Natural killer cell (primary cell): ENCODE measurements around the gene MAU2. TPM values are rescaled to one million over a fixed set of nuclear protein-coding genes. Genes with fewer than 3 reads are reported as not detected.

Experiments used
- ATAC-seq, 3 donors: fragments of 150-1000 bp in 2 of 3; fragments of 200-7000 bp in 1 of 3; cut with Tn5 transposase; 1 replicate in 1 of 3; 2 replicates in 2 of 3; pipeline ENCODE4 v1.10.0; 2021; ENCODE audit warnings: mild to moderate bottlenecking in 2 of 3, moderate library complexity in 2 of 3
- DNase-seq, 2 donors: peaks; one replicate each; pipeline versions ENCODE4 v3.0.0 to v3.0.0-alpha.2; 2013 to 2021; ENCODE audit warnings: mixed read lengths in 1 of 2
- H3K27ac ChIP-seq: one replicate; pipeline ENCODE4 v1.5.1; 2013; ENCODE audit warnings: mild to moderate bottlenecking, low read length
- H3K27me3 ChIP-seq: one replicate; pipeline ENCODE4 v1.6.1; 2013; ENCODE audit warnings: low read length; ENCODE audit not compliant: control insufficient read depth, insufficient read depth
- H3K36me3 ChIP-seq: one replicate; pipeline ENCODE4 v1.6.1; 2013; ENCODE audit warnings: low read length; ENCODE audit not compliant: control insufficient read depth, insufficient read depth
- H3K4me1 ChIP-seq: one replicate; pipeline ENCODE4 v1.6.1; 2013; ENCODE audit warnings: low read length; ENCODE audit not compliant: control insufficient read depth, insufficient read depth
- H3K4me3 ChIP-seq: one replicate; pipeline ENCODE4 v1.5.1; 2013; ENCODE audit warnings: low read length
- H3K9me3 ChIP-seq: one replicate; pipeline ENCODE4 v1.6.1; 2013; ENCODE audit warnings: low read length; ENCODE audit not compliant: control insufficient read depth, insufficient read depth
- H3K27ac Mint-ChIP-seq, 2 donors: one replicate each; pipeline ENCODE4 v1.8.0; 2022; ENCODE audit warnings: mild to moderate bottlenecking in 2 of 2, mixed read lengths in 2 of 2, moderate library complexity in 1 of 2
- H3K27me3 Mint-ChIP-seq, 2 donors: one replicate each; pipeline ENCODE4 v1.8.0; 2022; ENCODE audit warnings: low read depth in 2 of 2, mixed read lengths in 2 of 2
- H3K36me3 Mint-ChIP-seq: one replicate; pipeline ENCODE4 v1.8.0; 2022; ENCODE audit warnings: mixed read lengths
- H3K4me1 Mint-ChIP-seq, 2 donors: one replicate each; pipeline ENCODE4 v1.8.0; 2022; ENCODE audit warnings: mixed read lengths in 2 of 2
- H3K4me3 Mint-ChIP-seq: one replicate; pipeline ENCODE4 v1.8.0; 2022; ENCODE audit warnings: mild to moderate bottlenecking, moderate library complexity, mixed read lengths
- H3K9me3 Mint-ChIP-seq, 2 donors: one replicate each; pipeline ENCODE4 v1.8.0; 2022; ENCODE audit warnings: mixed read lengths in 2 of 2
- WGBS: methylation state at CpG from one replicate; pipeline ENCODE4 v1.1.7; 2013; ENCODE audit warnings: missing lambda C conversion rate; ENCODE audit not compliant: insufficient coverage; 5-methylcytosine and 5-hydroxymethylcytosine counted together
- intact Hi-C: fragments of 100-400 bp; cut with micrococcal nuclease; formaldehyde crosslinking; loops from one replicate; pipeline ENCODE4 v1.14.2; 2022
- total RNA-seq, 4 donors: library from RNA; stranded (reverse); fragments of 120-200 nt in 1 of 4; gene quantifications; one replicate each; pipeline versions ENCODE4 v1.2.3 to v1.2.4, GENCODE V29; 2013 to 2022
- TF ChIP-seq, protein P1 (sequence below): fragments of 200-600 bp; IDR thresholded peaks from one replicate; pipeline ENCODE4 v1.8.0; 2022; ENCODE audit warnings: antibody characterized with exemption

The MAU2 gene, protein sequence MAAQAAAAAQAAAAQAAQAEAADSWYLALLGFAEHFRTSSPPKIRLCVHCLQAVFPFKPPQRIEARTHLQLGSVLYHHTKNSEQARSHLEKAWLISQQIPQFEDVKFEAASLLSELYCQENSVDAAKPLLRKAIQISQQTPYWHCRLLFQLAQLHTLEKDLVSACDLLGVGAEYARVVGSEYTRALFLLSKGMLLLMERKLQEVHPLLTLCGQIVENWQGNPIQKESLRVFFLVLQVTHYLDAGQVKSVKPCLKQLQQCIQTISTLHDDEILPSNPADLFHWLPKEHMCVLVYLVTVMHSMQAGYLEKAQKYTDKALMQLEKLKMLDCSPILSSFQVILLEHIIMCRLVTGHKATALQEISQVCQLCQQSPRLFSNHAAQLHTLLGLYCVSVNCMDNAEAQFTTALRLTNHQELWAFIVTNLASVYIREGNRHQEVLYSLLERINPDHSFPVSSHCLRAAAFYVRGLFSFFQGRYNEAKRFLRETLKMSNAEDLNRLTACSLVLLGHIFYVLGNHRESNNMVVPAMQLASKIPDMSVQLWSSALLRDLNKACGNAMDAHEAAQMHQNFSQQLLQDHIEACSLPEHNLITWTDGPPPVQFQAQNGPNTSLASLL
- 100 to 1,000 TPM; 144 to 164 (median 151) TPM for total RNA-seq
- total RNA-seq (2013): 48.6 TPM

DNA sequence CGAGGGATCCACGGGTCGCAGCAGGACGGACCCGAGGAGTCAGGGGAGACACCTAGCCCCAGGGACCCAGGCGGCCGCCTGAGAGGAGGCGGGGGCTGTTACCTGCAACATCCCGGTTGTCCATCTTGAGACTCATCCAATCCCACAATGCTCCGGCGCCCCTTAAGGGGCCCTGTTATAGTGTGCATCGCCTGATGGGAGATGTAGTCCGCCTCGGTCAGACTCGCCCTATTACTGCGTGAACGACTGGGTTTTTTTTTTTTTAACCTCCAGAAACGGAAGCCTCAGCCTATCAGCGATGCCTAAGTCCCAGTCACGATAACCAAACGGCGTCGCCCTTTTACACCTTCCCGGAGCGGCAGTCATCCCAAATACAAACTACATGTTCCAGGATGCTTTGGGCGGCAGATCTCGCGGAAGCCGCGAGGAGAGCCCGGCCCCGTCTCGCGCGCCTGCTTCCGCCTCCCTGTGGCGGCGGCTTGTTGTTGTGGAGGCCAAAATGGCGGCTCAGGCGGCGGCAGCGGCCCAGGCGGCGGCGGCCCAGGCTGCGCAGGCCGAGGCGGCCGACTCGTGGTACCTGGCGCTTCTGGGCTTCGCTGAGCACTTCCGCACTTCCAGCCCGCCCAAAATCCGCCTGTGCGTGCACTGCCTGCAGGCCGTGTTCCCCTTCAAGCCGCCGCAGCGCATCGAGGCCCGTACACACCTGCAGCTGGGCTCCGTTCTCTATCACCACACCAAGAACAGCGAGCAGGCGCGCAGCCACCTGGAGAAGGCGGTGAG, at the start of gene MAU2, which contains the start of gene SUGP1:
TSS of gene MAU2 (plus strand) at position 469 of the 780 bp plus-strand sequence. CDS start at position 500, 31 bp downstream.
TSS of gene SUGP1 (minus strand) at position 149 of the 780 bp plus-strand sequence. CDS start at position 136, 13 bp downstream.
- peak within 1 kb of the TSS; percentile 90 for H3K4me3 ChIP-seq
- under 1% methylated on average over 67 of the region's 67 CpGs for whole genome bisulfite sequencing
- peak within 1 kb of the TSS; percentile 95 for H3K4me3 Mint-ChIP-seq
- H3K9me3 Mint-ChIP-seq: no peaks in the 10 kb centered on the region
- no peaks in the 10 kb centered on the region for H3K9me3 ChIP-seq
- no peaks in the 10 kb centered on the region for H3K27me3 Mint-ChIP-seq
- peak within 1 kb of the TSS; percentile 92 for H3K27ac ChIP-seq
- H3K27me3 ChIP-seq: no peaks in the 10 kb centered on the region
- intact Hi-C loops: loop anchor here (1.0 kb wide), 1 partner anchor 128 kb away; the partner anchor contains the start of genes BORCS8 and RFXANK
- ATAC-seq (peak; percentile 90 to 95 (median 91)), DNase-seq (peak; percentile 85 to 94)
- H3K36me3 ChIP-seq: peaks cover 18% of the 10 kb centered on the region
- peaks cover 26% of the 10 kb centered on the region for H3K4me1 ChIP-seq
- H3K27ac Mint-ChIP-seq: peak within 1 kb of the TSS; percentile 93 to 94
- H3K4me1 Mint-ChIP-seq: peaks cover 24 to 42% of the 10 kb centered on the region in 2 donors
- H3K36me3 Mint-ChIP-seq: peaks cover 2% of the 10 kb centered on the region
- TF ChIP-seq, protein P1, sequence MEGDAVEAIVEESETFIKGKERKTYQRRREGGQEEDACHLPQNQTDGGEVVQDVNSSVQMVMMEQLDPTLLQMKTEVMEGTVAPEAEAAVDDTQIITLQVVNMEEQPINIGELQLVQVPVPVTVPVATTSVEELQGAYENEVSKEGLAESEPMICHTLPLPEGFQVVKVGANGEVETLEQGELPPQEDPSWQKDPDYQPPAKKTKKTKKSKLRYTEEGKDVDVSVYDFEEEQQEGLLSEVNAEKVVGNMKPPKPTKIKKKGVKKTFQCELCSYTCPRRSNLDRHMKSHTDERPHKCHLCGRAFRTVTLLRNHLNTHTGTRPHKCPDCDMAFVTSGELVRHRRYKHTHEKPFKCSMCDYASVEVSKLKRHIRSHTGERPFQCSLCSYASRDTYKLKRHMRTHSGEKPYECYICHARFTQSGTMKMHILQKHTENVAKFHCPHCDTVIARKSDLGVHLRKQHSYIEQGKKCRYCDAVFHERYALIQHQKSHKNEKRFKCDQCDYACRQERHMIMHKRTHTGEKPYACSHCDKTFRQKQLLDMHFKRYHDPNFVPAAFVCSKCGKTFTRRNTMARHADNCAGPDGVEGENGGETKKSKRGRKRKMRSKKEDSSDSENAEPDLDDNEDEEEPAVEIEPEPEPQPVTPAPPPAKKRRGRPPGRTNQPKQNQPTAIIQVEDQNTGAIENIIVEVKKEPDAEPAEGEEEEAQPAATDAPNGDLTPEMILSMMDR: peak; percentile 25

DNA sequence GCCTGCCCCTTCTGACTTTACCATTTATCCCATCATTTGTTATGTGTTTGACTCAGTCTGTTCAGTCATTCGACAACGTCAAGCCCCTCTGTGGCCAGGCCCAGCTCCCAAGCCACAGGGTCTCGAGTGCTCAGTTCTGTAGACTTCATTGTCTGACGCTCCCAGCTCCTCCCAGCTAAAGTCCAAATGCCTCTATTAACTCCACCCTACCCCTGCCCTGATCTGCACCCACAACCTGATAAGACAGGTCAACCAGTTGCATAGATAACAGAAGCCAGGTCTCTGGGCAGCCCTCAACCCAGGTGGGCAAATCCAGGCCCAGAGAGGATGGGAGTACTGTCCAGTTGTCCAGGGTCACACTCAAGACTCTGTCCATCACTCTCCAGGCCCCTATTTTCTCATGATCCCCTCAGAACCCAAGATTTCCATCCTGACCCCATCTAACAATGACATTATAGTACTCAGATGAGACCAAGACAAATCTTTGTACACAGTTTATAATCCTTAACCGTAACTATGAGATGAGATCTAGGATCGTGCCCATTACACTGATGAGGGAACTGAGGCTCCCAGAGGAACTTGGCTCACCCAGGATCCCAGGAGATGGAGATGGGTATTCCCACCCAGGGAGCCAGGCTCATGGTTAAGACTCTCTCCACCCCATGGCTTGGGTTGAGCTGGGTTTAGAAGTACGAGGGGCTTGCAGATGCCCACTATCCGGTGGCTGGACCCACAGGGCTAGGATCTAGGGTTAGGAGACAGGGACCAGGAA, 48.6 kb upstream of the MAU2 start:
- no peaks in the 10 kb centered on the region for H3K36me3 Mint-ChIP-seq
- intact Hi-C loops: no loop called here
- no peaks in the 10 kb centered on the region for H3K9me3 Mint-ChIP-seq
- H3K4me1 ChIP-seq: peaks cover 3% of the 10 kb centered on the region
- H3K36me3 ChIP-seq: peaks cover 10% of the 10 kb centered on the region
- no peak overlapping the region for H3K27ac Mint-ChIP-seq
- H3K27me3 Mint-ChIP-seq: peaks cover 14 to 16% of the 10 kb centered on the region in 2 donors
- ATAC-seq (no peak), DNase-seq (no peak)
- H3K27me3 ChIP-seq: peaks cover 6% of the 10 kb centered on the region
- H3K27ac ChIP-seq: no peak overlapping the region
- H3K4me3 ChIP-seq: no peak overlapping the region
- WGBS: 92% methylated on average over 8 of the region's 8 CpGs
- H3K4me1 Mint-ChIP-seq: peaks cover 0 to 10% of the 10 kb centered on the region in 2 donors
- no peaks in the 10 kb centered on the region for H3K9me3 ChIP-seq
- TF ChIP-seq, protein P1: no peak
- no peak overlapping the region for H3K4me3 Mint-ChIP-seq

DNA sequence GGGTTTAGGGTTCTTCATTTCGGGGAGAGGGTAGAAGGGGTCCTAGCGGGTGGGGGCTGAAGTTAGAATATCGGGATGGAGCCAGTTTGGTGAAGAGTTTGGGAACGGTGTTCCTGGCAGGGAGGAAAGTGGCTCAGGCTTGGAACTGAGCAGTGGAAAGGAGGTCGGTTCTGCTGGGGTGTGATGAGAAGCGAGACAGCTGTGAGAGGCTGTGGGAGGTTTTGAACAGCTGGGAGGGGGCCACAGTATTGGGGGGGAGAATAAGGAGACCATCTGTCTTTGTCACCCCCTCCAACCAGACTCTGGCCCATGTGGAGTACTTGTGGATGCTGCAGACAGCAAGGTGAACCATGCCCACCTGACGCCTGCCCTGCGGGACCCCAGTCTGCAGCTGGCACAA, 46.5 kb upstream of the MAU2 start:
- Mint-ChIP-seq H3K36me3 (no peaks in the 10 kb centered on the region), H3K9me3 (no peaks in the 10 kb centered on the region), H3K27ac (no peak overlapping the region), H3K4me3 (no peak overlapping the region), H3K4me1 (peaks cover 0 to 10% of the 10 kb centered on the region in 2 donors), H3K27me3 (peaks cover 14 to 16% of the 10 kb centered on the region in 2 donors)
- ATAC-seq (no peak), DNase-seq (no peak)
- peaks cover 31% of the 10 kb centered on the region for H3K36me3 ChIP-seq
- H3K4me3 ChIP-seq: no peak overlapping the region
- peaks cover 6% of the 10 kb centered on the region for H3K27me3 ChIP-seq
- TF ChIP-seq, protein P1: no peak
- no peaks in the 10 kb centered on the region for H3K9me3 ChIP-seq
- no peak overlapping the region for H3K27ac ChIP-seq
- intact Hi-C loops: no loop called here
- WGBS: 83% methylated on average over 8 of the region's 8 CpGs
- peaks cover 3% of the 10 kb centered on the region for H3K4me1 ChIP-seq
